ENCODE results near the gene XPC.

Gene XPC

GRCh38 chr3:14208977-14209394 lies 30.6 kb upstream of the XPC start:
- no peak overlapping the region for H3K4me3 ChIP-seq (ENCODE audit: low read depth, low read length)
- TF ChIP-seq CTCF (IDR thresholded peaks at IDR 0.05; ENCODE audit: low read depth, low read length, missing control alignments): no peak
- no peak for DNase-seq (ENCODE audit: low read depth)

- no peak overlapping the region for H3K4me3 ChIP-seq (ENCODE audit: low read depth, low read length)
- TF ChIP-seq CTCF (IDR thresholded peaks at IDR 0.05; ENCODE audit: low read depth, low read length, missing control alignments): no peak
- DNase-seq (ENCODE audit: low read depth): no peak
Observed at GRCh38 chr3:14208168-14208567, 29.8 kb upstream of the XPC start.

- no peak for TF ChIP-seq CTCF (IDR thresholded peaks at IDR 0.05; ENCODE audit: low read depth, low read length, missing control alignments)
- DNase-seq (ENCODE audit: low read depth): no peak
- no peak overlapping the region for H3K4me3 ChIP-seq (ENCODE audit: low read depth, low read length)
Observed at GRCh38 chr3:14206548-14207177, 28.3 kb upstream of the XPC start.

GRCh38 chr3:14204515-14205284 lies 26.3 kb upstream of the XPC start:
- TF ChIP-seq CTCF (IDR thresholded peaks at IDR 0.05; ENCODE audit: low read depth, low read length, missing control alignments): no peak
- H3K4me3 ChIP-seq (ENCODE audit: low read depth, low read length): no peak overlapping the region
- DNase-seq (ENCODE audit: low read depth): no peak

- DNase-seq (ENCODE audit: low read depth): peak; percentile 43
- peak; percentile 87 for TF ChIP-seq CTCF (IDR thresholded peaks at IDR 0.05; ENCODE audit: low read depth, low read length, missing control alignments)
- H3K4me3 ChIP-seq (ENCODE audit: low read depth, low read length): no peak overlapping the region
Observed at GRCh38 chr3:14203521-14204079, 25.2 kb upstream of the XPC start.

- no peak for TF ChIP-seq CTCF (IDR thresholded peaks at IDR 0.05; ENCODE audit: low read depth, low read length, missing control alignments)
- no peak overlapping the region for H3K4me3 ChIP-seq (ENCODE audit: low read depth, low read length)
- no peak for DNase-seq (ENCODE audit: low read depth)
Observed at GRCh38 chr3:14202874-14203520, 24.6 kb upstream of the XPC start.
